ENCODE data around the gene NCAPG2. TPM values are rescaled to one million over a fixed set of nuclear protein-coding genes. Genes with fewer than 3 reads are reported as not detected.

The NCAPG2 gene
- total RNA-seq, 1 experiment from 2014 or later, result 67.3 TPM

GRCh38 chr7:158620839-158621441, 83.7 kb downstream of the NCAPG2 start:
- H3K27me3 Mint-ChIP-seq (ENCODE audit: insufficient read depth, unreplicated experiment), result no peaks in the 10 kb centered on the region
- Histone ChIP-seq H3K9me3 (no peaks in the 10 kb centered on the region), H3K4me1 (peaks cover 5% of the 10 kb centered on the region; the same call in 1 of the 2 replicates), H3K27me3 (replicated peaks; ENCODE audit: control insufficient read depth, insufficient read depth, low read length) (no peaks in the 10 kb centered on the region), H3K4me3 (ENCODE audit: low read depth, low read length) (no peak overlapping the region), H3K36me3 (ENCODE audit: control insufficient read depth, insufficient read depth, low read length) (no peaks in the 10 kb centered on the region)
- CTCF ChIA-PET, result no interaction called here
- POLR2A ChIA-PET, result no interaction called here
- H3K4me3 Mint-ChIP-seq (ENCODE audit: unreplicated experiment), result no peak overlapping the region
- TF ChIP-seq, protein P1, sequence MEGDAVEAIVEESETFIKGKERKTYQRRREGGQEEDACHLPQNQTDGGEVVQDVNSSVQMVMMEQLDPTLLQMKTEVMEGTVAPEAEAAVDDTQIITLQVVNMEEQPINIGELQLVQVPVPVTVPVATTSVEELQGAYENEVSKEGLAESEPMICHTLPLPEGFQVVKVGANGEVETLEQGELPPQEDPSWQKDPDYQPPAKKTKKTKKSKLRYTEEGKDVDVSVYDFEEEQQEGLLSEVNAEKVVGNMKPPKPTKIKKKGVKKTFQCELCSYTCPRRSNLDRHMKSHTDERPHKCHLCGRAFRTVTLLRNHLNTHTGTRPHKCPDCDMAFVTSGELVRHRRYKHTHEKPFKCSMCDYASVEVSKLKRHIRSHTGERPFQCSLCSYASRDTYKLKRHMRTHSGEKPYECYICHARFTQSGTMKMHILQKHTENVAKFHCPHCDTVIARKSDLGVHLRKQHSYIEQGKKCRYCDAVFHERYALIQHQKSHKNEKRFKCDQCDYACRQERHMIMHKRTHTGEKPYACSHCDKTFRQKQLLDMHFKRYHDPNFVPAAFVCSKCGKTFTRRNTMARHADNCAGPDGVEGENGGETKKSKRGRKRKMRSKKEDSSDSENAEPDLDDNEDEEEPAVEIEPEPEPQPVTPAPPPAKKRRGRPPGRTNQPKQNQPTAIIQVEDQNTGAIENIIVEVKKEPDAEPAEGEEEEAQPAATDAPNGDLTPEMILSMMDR (IDR thresholded peaks at IDR 0.05; ENCODE audit: insufficient read depth in 1 of 2, low read depth in 1 of 2, low read length in 1 of 2, severe bottlenecking in 1 of 2, unreplicated experiment in 1 of 2), result no peak
- no peaks in the 10 kb centered on the region for H3K9me3 Mint-ChIP-seq (ENCODE audit: unreplicated experiment)
- BruUV-seq (replicated peaks), result no TSS peak
- peaks cover 24% of the 10 kb centered on the region for H3K36me3 Mint-ChIP-seq (ENCODE audit: insufficient read depth, unreplicated experiment)
- intact Hi-C loops (cut with micrococcal nuclease; ENCODE audit: unreplicated experiment), result no loop called here
- no peak for DNase-seq
- no peaks in the 10 kb centered on the region for H3K4me1 Mint-ChIP-seq (ENCODE audit: low read depth, unreplicated experiment)
- H3K27ac Mint-ChIP-seq (ENCODE audit: unreplicated experiment), result no peak overlapping the region

GRCh38 chr7:158620418-158620817, 84.2 kb downstream of the NCAPG2 start:
- no peaks in the 10 kb centered on the region for H3K27me3 Mint-ChIP-seq (ENCODE audit: insufficient read depth, unreplicated experiment)
- no peaks in the 10 kb centered on the region for H3K4me1 Mint-ChIP-seq (ENCODE audit: low read depth, unreplicated experiment)
- peaks cover 19% of the 10 kb centered on the region for H3K36me3 Mint-ChIP-seq (ENCODE audit: insufficient read depth, unreplicated experiment)
- H3K27ac Mint-ChIP-seq (ENCODE audit: unreplicated experiment), result no peak overlapping the region
- Histone ChIP-seq H3K9me3 (no peaks in the 10 kb centered on the region), H3K27me3 (replicated peaks; ENCODE audit: control insufficient read depth, insufficient read depth, low read length) (no peaks in the 10 kb centered on the region), H3K36me3 (ENCODE audit: control insufficient read depth, insufficient read depth, low read length) (no peaks in the 10 kb centered on the region), H3K4me3 (ENCODE audit: low read depth, low read length) (no peak overlapping the region), H3K4me1 (0 out of 2 replicates have a peak, but pooled peaks cover under 1% of the 10 kb centered on the region)
- no TSS peak for BruUV-seq (replicated peaks)
- POLR2A ChIA-PET, result no interaction called here
- no peak overlapping the region for H3K4me3 Mint-ChIP-seq (ENCODE audit: unreplicated experiment)
- intact Hi-C loops (cut with micrococcal nuclease; ENCODE audit: unreplicated experiment), result no loop called here
- TF ChIP-seq, protein P1 (IDR thresholded peaks at IDR 0.05; ENCODE audit: insufficient read depth in 1 of 2, low read depth in 1 of 2, low read length in 1 of 2, severe bottlenecking in 1 of 2, unreplicated experiment in 1 of 2), result no peak
- no peak for DNase-seq
- CTCF ChIA-PET, result no interaction called here
- no peaks in the 10 kb centered on the region for H3K9me3 Mint-ChIP-seq (ENCODE audit: unreplicated experiment)

DNA sequence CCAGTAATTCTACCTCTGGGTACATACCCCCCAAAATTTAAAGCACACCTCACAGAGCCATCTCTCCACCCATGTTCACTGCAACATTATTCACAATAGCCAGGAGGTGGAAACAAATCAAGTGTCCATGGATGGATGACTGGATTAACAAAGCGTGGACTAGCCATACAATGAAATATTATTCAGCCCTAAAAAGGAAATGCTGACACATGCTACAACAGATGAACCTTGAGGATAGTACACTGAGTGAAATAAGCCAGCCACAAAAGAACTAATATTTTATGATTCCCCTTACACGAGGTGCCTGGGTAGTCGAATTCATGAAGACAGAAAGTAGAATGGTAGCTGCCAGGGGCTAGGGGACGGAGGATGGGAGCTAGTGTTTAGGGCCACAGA, 85.9 kb downstream of the NCAPG2 start:
- BruUV-seq (replicated peaks), result no TSS peak
- Histone ChIP-seq H3K4me1 (no peaks in the 10 kb centered on the region), H3K27me3 (replicated peaks; ENCODE audit: control insufficient read depth, insufficient read depth, low read length) (no peaks in the 10 kb centered on the region), H3K4me3 (ENCODE audit: low read depth, low read length) (no peak overlapping the region), H3K36me3 (ENCODE audit: control insufficient read depth, insufficient read depth, low read length) (no peaks in the 10 kb centered on the region), H3K9me3 (no peaks in the 10 kb centered on the region)
- ChIA-PET POLR2A (no interaction called here), CTCF (no interaction called here)
- no peak overlapping the region for H3K27ac Mint-ChIP-seq (ENCODE audit: unreplicated experiment)
- DNase-seq, result no peak
- H3K27me3 Mint-ChIP-seq (ENCODE audit: insufficient read depth, unreplicated experiment), result no peaks in the 10 kb centered on the region
- H3K36me3 Mint-ChIP-seq (ENCODE audit: insufficient read depth, unreplicated experiment), result peaks cover 4% of the 10 kb centered on the region
- intact Hi-C loops (cut with micrococcal nuclease; ENCODE audit: unreplicated experiment), result no loop called here
- no peak overlapping the region for H3K4me3 Mint-ChIP-seq (ENCODE audit: unreplicated experiment)
- H3K4me1 Mint-ChIP-seq (ENCODE audit: low read depth, unreplicated experiment), result no peaks in the 10 kb centered on the region
- no peaks in the 10 kb centered on the region for H3K9me3 Mint-ChIP-seq (ENCODE audit: unreplicated experiment)
- TF ChIP-seq, protein P1 (IDR thresholded peaks at IDR 0.05; ENCODE audit: insufficient read depth in 1 of 2, low read depth in 1 of 2, low read length in 1 of 2, severe bottlenecking in 1 of 2, unreplicated experiment in 1 of 2), result no peak

Data from Caco-2 (cell line).